Endodermal cell (in vitro differentiated cells): ENCODE measurements around the gene C3orf80. TPM values are rescaled to one million over a fixed set of nuclear protein-coding genes. Genes with fewer than 3 reads are reported as not detected.

ENCODE experiments used
- DNase-seq: peaks from one replicate; pipeline ENCODE4 v3.0.0-alpha.2; 2017
- H3K27ac ChIP-seq: 2 replicates; pipeline ENCODE4 v1.5.1; 2013; ENCODE audit warnings: mild to moderate bottlenecking, low read depth, low read length, moderate library complexity
- H3K27me3 ChIP-seq: 2 replicates; pipeline ENCODE4 v1.6.1; 2013; ENCODE audit warnings: mild to moderate bottlenecking, low read length, moderate library complexity; ENCODE audit not compliant: insufficient read depth, control insufficient read depth, poor library complexity, severe bottlenecking
- H3K36me3 ChIP-seq: 2 replicates; pipeline ENCODE4 v1.7.0; 2013; ENCODE audit warnings: mild to moderate bottlenecking, low read length, moderate library complexity; ENCODE audit not compliant: control insufficient read depth, insufficient read depth
- H3K4me1 ChIP-seq: one replicate; pipeline ENCODE4 v1.7.0; 2013; ENCODE audit warnings: low read length; ENCODE audit not compliant: control insufficient read depth, insufficient read depth
- H3K4me3 ChIP-seq: 2 replicates; pipeline ENCODE4 v1.5.1; 2013; ENCODE audit warnings: mild to moderate bottlenecking, low read length, moderate library complexity
- H3K9ac ChIP-seq: 2 replicates; pipeline ENCODE4 v1.6.1; 2013; ENCODE audit warnings: mild to moderate bottlenecking, low read length, moderate library complexity; ENCODE audit not compliant: poor library complexity, severe bottlenecking; ENCODE audit errors: extremely low read depth
- H3K9me3 ChIP-seq: 2 replicates; pipeline ENCODE4 v1.6.1; 2013; ENCODE audit warnings: mild to moderate bottlenecking, low read length, moderate library complexity; ENCODE audit not compliant: control insufficient read depth
- H3K27ac Mint-ChIP-seq: 2 replicates; pipeline ENCODE4 v1.8.0; 2020; ENCODE audit warnings: mixed read lengths
- H3K27me3 Mint-ChIP-seq: 2 replicates; pipeline ENCODE4 v1.8.0; 2021; ENCODE audit warnings: mild to moderate bottlenecking, mixed read lengths; ENCODE audit not compliant: insufficient read depth
- H3K36me3 Mint-ChIP-seq: 2 replicates; pipeline ENCODE4 v1.8.0; 2020; ENCODE audit warnings: low read depth, mixed read lengths
- H3K4me1 Mint-ChIP-seq: 2 replicates; pipeline ENCODE4 v1.8.0; 2020; ENCODE audit warnings: mixed read lengths
- H3K4me3 Mint-ChIP-seq: 2 replicates; pipeline ENCODE4 v1.8.0; 2020; ENCODE audit warnings: mild to moderate bottlenecking, moderate library complexity, mixed read lengths
- H3K9me3 Mint-ChIP-seq: 2 replicates; pipeline ENCODE4 v1.8.0; 2020; ENCODE audit warnings: mild to moderate bottlenecking, mixed read lengths
- WGBS, 2 experiments: methylation state at CpG; one replicate each; pipeline versions ENCODE4 v1.1.5 to v1.1.7; 2013; ENCODE audit warnings: missing lambda C conversion rate in 2 of 2, mixed read lengths in 1 of 2; ENCODE audit not compliant: insufficient coverage in 1 of 2, insufficient read length in 1 of 2; 5-methylcytosine and 5-hydroxymethylcytosine counted together
- total RNA-seq, 2 donors: library from RNA; stranded (reverse); fragmentation: NEBNext Ultra II Directional in 1 of 2; extraction: Animal tissue kit (Norgen Biotek cat#: 25700) in 1 of 2; gene quantifications; 2 replicates in 1 of 2; 3 replicates in 1 of 2; pipeline ENCODE4 v1.2.1, GENCODE V29; 2021
- TF ChIP-seq, protein P1 (sequence below): fragments of 200-600 bp; sonication (generic); conservative IDR thresholded peaks from 2 replicates; pipeline ENCODE4 v1.5.0; 2021; ENCODE audit warnings: antibody characterized with exemption, mild to moderate bottlenecking

C3orf80 gene
- total RNA-seq, 2 donors from 2014 or later = 0.24 TPM; not detected in 1

DNA sequence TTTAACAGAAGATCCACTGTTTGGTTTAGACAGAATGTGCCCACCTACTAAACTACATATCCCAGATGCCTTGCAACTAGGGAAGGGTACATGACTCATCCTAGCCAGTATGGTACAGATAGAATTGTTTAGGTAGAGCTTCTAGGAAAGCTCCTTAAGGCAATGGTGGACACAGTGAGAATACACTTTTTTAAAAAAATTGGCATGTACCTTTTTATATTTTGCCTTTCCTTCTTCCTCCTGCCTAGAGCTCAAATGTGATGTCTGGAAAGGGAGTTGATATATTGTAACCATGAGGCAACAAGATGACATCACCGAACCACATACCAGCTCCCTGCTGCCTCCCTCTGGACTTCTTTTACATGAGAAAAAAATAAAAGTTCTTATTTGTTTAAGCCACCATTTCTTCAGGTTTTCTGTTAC is 14.4 kb upstream of the C3orf80 start:
- Histone ChIP-seq H3K9me3 (no peaks in the 10 kb centered on the region), H3K9ac (no peak overlapping the region), H3K27ac (no peak overlapping the region), H3K4me3 (no peak overlapping the region), H3K27me3 (no peaks in the 10 kb centered on the region), H3K36me3 (no peaks in the 10 kb centered on the region), H3K4me1 (no peaks in the 10 kb centered on the region)
- no peaks in the 10 kb centered on the region for H3K4me1 Mint-ChIP-seq
- no peak for DNase-seq
- H3K9me3 Mint-ChIP-seq = no peaks in the 10 kb centered on the region
- H3K27me3 Mint-ChIP-seq = peaks cover 2% of the 10 kb centered on the region
- TF ChIP-seq, protein P1, sequence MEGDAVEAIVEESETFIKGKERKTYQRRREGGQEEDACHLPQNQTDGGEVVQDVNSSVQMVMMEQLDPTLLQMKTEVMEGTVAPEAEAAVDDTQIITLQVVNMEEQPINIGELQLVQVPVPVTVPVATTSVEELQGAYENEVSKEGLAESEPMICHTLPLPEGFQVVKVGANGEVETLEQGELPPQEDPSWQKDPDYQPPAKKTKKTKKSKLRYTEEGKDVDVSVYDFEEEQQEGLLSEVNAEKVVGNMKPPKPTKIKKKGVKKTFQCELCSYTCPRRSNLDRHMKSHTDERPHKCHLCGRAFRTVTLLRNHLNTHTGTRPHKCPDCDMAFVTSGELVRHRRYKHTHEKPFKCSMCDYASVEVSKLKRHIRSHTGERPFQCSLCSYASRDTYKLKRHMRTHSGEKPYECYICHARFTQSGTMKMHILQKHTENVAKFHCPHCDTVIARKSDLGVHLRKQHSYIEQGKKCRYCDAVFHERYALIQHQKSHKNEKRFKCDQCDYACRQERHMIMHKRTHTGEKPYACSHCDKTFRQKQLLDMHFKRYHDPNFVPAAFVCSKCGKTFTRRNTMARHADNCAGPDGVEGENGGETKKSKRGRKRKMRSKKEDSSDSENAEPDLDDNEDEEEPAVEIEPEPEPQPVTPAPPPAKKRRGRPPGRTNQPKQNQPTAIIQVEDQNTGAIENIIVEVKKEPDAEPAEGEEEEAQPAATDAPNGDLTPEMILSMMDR = peak; percentile 58
- H3K36me3 Mint-ChIP-seq = no peaks in the 10 kb centered on the region
- H3K27ac Mint-ChIP-seq = no peak overlapping the region
- WGBS, 2 experiments = 70% methylated on average over 1 of the region's 1 CpG; no CpG with 5 or more reads in 1 of the 2 experiments
- H3K4me3 Mint-ChIP-seq = no peak overlapping the region

DNA sequence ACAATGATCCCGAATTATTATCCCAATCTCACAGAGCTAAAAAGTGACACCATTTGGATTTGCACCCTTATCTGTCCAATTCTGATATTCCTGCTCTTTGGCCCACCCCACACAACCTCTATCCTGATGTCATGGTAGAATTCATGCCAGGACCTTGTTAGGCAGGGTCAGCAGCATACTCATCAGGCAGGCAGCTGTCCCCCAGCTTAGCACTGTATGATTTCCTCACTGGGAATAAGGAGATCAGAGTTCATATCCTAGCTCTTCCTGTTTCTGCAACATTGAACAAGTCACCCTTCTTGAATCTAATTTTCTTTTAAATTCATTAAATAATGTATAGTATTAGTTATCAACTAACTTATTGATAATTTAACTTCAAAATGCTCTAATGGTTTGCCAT is 12.0 kb upstream of the C3orf80 start:
- no peak for DNase-seq
- Histone ChIP-seq H3K4me1 (no peaks in the 10 kb centered on the region), H3K27me3 (no peaks in the 10 kb centered on the region), H3K27ac (no peak overlapping the region), H3K4me3 (no peak overlapping the region), H3K9ac (no peak overlapping the region), H3K9me3 (no peaks in the 10 kb centered on the region), H3K36me3 (no peaks in the 10 kb centered on the region)
- H3K4me1 Mint-ChIP-seq = peaks cover 8% of the 10 kb centered on the region
- H3K4me3 Mint-ChIP-seq = no peak overlapping the region
- H3K27ac Mint-ChIP-seq = no peak overlapping the region
- peaks cover 2% of the 10 kb centered on the region for H3K27me3 Mint-ChIP-seq
- H3K9me3 Mint-ChIP-seq = no peaks in the 10 kb centered on the region
- WGBS, 2 experiments = 84 to 100% methylated on average over 1 of the region's 1 CpG
- H3K36me3 Mint-ChIP-seq = no peaks in the 10 kb centered on the region
- TF ChIP-seq, protein P1 = no peak

GRCh38 chr3:160217675-160218074 is 7.5 kb upstream of the C3orf80 start:
- Mint-ChIP-seq H3K9me3 (no peaks in the 10 kb centered on the region), H3K4me1 (peaks cover 8% of the 10 kb centered on the region), H3K4me3 (no peak overlapping the region), H3K27me3 (peaks cover 24% of the 10 kb centered on the region), H3K27ac (no peak overlapping the region), H3K36me3 (no peaks in the 10 kb centered on the region)
- Histone ChIP-seq H3K27ac (no peak overlapping the region), H3K9ac (no peak overlapping the region), H3K36me3 (no peaks in the 10 kb centered on the region), H3K9me3 (no peaks in the 10 kb centered on the region), H3K27me3 (peaks cover 8% of the 10 kb centered on the region), H3K4me1 (no peaks in the 10 kb centered on the region), H3K4me3 (no peak overlapping the region)
- TF ChIP-seq, protein P1 = no peak
- WGBS, 2 experiments = 52 to 56% methylated on average over 3 to 4 of the region's 4 CpGs
- no peak for DNase-seq
